Globus pallidus (tissue), 1 donor: Measurements from ENCODE around the gene FGF7.
"Not testable (repeated sequence)": the region's sequence is repeated elsewhere in the genome, so short reads cannot be mapped to it uniquely, and the experiment has no call there.

ENCODE experiments used
- DNase-seq: peaks from one replicate; pipeline ENCODE4 v3.0.0-alpha.2; 2015; ENCODE audit warnings: low spot score

FGF7 gene

GRCh38 chr15:49439678-49440395 is 16.8 kb downstream of the FGF7 start:
- no peak for DNase-seq

- no peak for DNase-seq
These were observed 18.3 kb downstream of the FGF7 start for GRCh38 chr15:49441356-49441755.

GRCh38 chr15:49441816-49442215 is 18.8 kb downstream of the FGF7 start:
- DNase-seq, result no peak

GRCh38 chr15:49452595-49452994 is 29.6 kb downstream of the FGF7 start:
- DNase-seq, result no peak

GRCh38 chr15:49456166-49456565 is 33.1 kb downstream of the FGF7 start:
- DNase-seq, result no peak

- DNase-seq, result no peak
These were observed 35.1 kb downstream of the FGF7 start for GRCh38 chr15:49458145-49458544.

GRCh38 chr15:49460411-49460941 is 37.4 kb downstream of the FGF7 start:
- no peak for DNase-seq

GRCh38 chr15:49462232-49462844 is 39.3 kb downstream of the FGF7 start:
- DNase-seq, result no peak

- DNase-seq, result no peak
These were observed 41.5 kb downstream of the FGF7 start for GRCh38 chr15:49464522-49464921.

- DNase-seq, result no peak
These were observed 43.1 kb downstream of the FGF7 start for GRCh38 chr15:49466119-49466518.

GRCh38 chr15:49467746-49468480 is 44.9 kb downstream of the FGF7 start:
- no peak for DNase-seq

- DNase-seq, result no peak
These were observed 45.4 kb downstream of the FGF7 start for GRCh38 chr15:49468481-49468839.

- DNase-seq, result not testable (repeated sequence)
These were observed 48.2 kb downstream of the FGF7 start for GRCh38 chr15:49471248-49471647.

- DNase-seq, result no peak
These were observed 48.7 kb downstream of the FGF7 start for GRCh38 chr15:49471733-49472132.

GRCh38 chr15:49472338-49472737 is 49.3 kb downstream of the FGF7 start:
- DNase-seq, result no peak

GRCh38 chr15:49473031-49473430 is 50.0 kb downstream of the FGF7 start:
- DNase-seq, result no peak

- DNase-seq, result not testable (repeated sequence)
These were observed 55.0 kb downstream of the FGF7 start for GRCh38 chr15:49478021-49478420.

GRCh38 chr15:49478982-49479381 is 55.9 kb downstream of the FGF7 start:
- DNase-seq, result not testable (repeated sequence)

GRCh38 chr15:49485401-49485800 is 62.4 kb downstream of the FGF7 start:
- not testable (repeated sequence) for DNase-seq

GRCh38 chr15:49490966-49491365 is 67.9 kb downstream of the FGF7 start:
- DNase-seq, result no peak

GRCh38 chr15:49492151-49492550 is 69.1 kb downstream of the FGF7 start:
- no peak for DNase-seq

GRCh38 chr15:49492830-49493229 is 69.8 kb downstream of the FGF7 start:
- no peak for DNase-seq

- no peak for DNase-seq
These were observed 71.8 kb downstream of the FGF7 start for GRCh38 chr15:49494842-49495241.
